Glutamatergic neuron (in vitro differentiated cells): ENCODE data around the gene KRT76. TPM values are rescaled to one million over a fixed set of nuclear protein-coding genes. Genes with fewer than 3 reads are reported as not detected.
"Not testable (repeated sequence)": the region's sequence is repeated elsewhere in the genome, so short reads cannot be mapped to it uniquely, and the experiment has no call there.

ENCODE experiments used
- DNase-seq: peaks from one replicate; pipeline ENCODE4 v3.0.0; 2022
- H3K27ac Mint-ChIP-seq: one replicate; pipeline ENCODE4 v1.8.0; 2020; ENCODE audit warnings: mild to moderate bottlenecking, mixed read lengths, inconsistent platforms; ENCODE audit not compliant: unreplicated experiment
- H3K27me3 Mint-ChIP-seq: one replicate; pipeline ENCODE4 v1.8.0; 2020; ENCODE audit warnings: mild to moderate bottlenecking, moderate library complexity, mixed read lengths, inconsistent platforms; ENCODE audit not compliant: unreplicated experiment
- H3K36me3 Mint-ChIP-seq: one replicate; pipeline ENCODE4 v1.8.0; 2020; ENCODE audit warnings: mild to moderate bottlenecking, mixed read lengths, inconsistent platforms; ENCODE audit not compliant: unreplicated experiment
- H3K4me1 Mint-ChIP-seq: one replicate; pipeline ENCODE4 v1.8.0; 2020; ENCODE audit warnings: mild to moderate bottlenecking, low read depth, mixed read lengths, inconsistent platforms; ENCODE audit not compliant: unreplicated experiment
- H3K4me3 Mint-ChIP-seq: one replicate; pipeline ENCODE4 v1.8.0; 2020; ENCODE audit warnings: mild to moderate bottlenecking, mixed read lengths, inconsistent platforms; ENCODE audit not compliant: unreplicated experiment
- H3K9me3 Mint-ChIP-seq: one replicate; pipeline ENCODE4 v1.8.0; 2020; ENCODE audit warnings: mild to moderate bottlenecking, moderate library complexity, mixed read lengths, inconsistent platforms; ENCODE audit not compliant: unreplicated experiment
- CTCF ChIP-seq: fragments of 200-600 bp; sonication (generic); IDR thresholded peaks from one replicate; pipeline ENCODE4 v1.5.0; 2021; ENCODE audit not compliant: partially characterized antibody, unreplicated experiment
- total RNA-seq: library from RNA; stranded (reverse); fragmentation: NEBNext Ultra II Directional; extraction: Animal tissue kit (Norgen Biotek cat#: 25700); gene quantifications from one replicate; pipeline ENCODE4 v1.2.1, GENCODE V29; 2021; ENCODE audit not compliant: unreplicated experiment

The KRT76 gene
- total RNA-seq, 1 donor from 2014 or later, result not detected

DNA sequence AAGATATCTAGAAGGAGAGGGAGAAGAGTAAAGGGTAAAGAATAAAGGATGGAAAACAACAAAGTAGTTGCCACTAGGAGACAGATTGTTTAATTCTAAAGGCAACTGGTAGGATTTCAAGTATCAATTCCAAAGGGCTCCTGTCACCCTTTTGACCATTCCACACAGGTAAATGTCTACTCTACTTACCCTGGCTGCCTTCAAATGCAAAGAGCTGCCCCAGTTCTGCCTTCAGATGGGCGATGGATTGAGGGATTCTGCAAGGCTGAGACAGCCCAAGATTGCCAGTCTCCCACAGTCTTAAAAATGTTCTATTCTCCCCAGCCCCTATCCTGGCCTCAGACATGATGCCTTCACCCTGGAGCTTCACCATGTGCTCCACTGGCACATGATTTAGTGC lies 11.4 kb downstream of the KRT76 start:
- DNase-seq, result no peak
- Mint-ChIP-seq H3K4me3 (no peak overlapping the region), H3K4me1 (no peaks in the 10 kb centered on the region), H3K27ac (no peak overlapping the region), H3K9me3 (no peaks in the 10 kb centered on the region), H3K27me3 (peaks cover 2% of the 10 kb centered on the region), H3K36me3 (no peaks in the 10 kb centered on the region)
- TF ChIP-seq CTCF, result no peak

- H3K4me3 Mint-ChIP-seq, result no peak overlapping the region
- H3K36me3 Mint-ChIP-seq, result no peaks in the 10 kb centered on the region
- no peak for DNase-seq
- H3K4me1 Mint-ChIP-seq, result no peaks in the 10 kb centered on the region
- no peaks in the 10 kb centered on the region for H3K9me3 Mint-ChIP-seq
- H3K27me3 Mint-ChIP-seq, result peaks cover 2% of the 10 kb centered on the region
- no peak for TF ChIP-seq CTCF
- H3K27ac Mint-ChIP-seq, result no peak overlapping the region
These were observed 13.2 kb downstream of the KRT76 start for GRCh38 chr12:52763991-52764390.

DNA sequence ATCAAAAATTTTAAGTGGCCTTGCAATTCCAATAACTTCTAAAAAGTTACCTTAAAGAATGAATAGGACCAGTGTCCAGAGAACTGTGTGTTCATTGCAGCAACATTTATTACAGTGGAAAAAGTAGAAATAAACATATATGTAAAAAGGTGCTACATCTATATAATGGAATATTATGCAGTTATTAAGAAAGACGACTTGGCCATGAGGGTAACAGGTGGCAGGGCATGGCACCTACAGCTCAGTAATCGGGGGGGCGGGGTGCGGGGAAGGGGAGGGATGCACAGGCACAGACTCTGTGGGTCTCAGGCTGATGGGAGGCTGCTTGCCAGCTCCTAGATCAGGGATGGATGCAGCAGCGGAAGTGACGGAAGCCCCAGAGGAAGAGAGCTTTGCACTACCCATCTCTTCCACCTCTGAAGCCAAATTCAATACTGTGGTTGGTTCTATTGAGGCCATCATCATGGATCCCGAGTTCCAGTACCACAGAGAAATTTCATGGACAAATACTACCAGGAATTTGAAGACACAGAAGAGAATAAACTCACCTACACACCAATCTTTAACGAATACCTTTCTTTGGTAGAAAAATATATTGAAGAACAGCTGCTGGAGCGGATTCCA lies 14.0 kb downstream of the KRT76 start:
- Mint-ChIP-seq H3K36me3 (no peaks in the 10 kb centered on the region), H3K9me3 (no peaks in the 10 kb centered on the region), H3K27me3 (no peaks in the 10 kb centered on the region), H3K4me1 (no peaks in the 10 kb centered on the region), H3K4me3 (no peak overlapping the region), H3K27ac (no peak overlapping the region)
- no peak for DNase-seq
- TF ChIP-seq CTCF, result no peak

GRCh38 chr12:52761802-52762201 lies 15.3 kb downstream of the KRT76 start:
- no peaks in the 10 kb centered on the region for H3K27me3 Mint-ChIP-seq
- no peaks in the 10 kb centered on the region for H3K4me1 Mint-ChIP-seq
- H3K4me3 Mint-ChIP-seq, result no peak overlapping the region
- no peaks in the 10 kb centered on the region for H3K9me3 Mint-ChIP-seq
- DNase-seq, result no peak
- H3K36me3 Mint-ChIP-seq, result no peaks in the 10 kb centered on the region
- TF ChIP-seq CTCF, result no peak
- H3K27ac Mint-ChIP-seq, result no peak overlapping the region

- H3K9me3 Mint-ChIP-seq, DNase-seq, H3K4me3 Mint-ChIP-seq, H3K27me3 Mint-ChIP-seq, H3K36me3 Mint-ChIP-seq, H3K27ac Mint-ChIP-seq, H3K4me1 Mint-ChIP-seq: not testable (repeated sequence)
These were observed 15.9 kb downstream of the KRT76 start for GRCh38 chr12:52761218-52761617.
